RKO (cell line): Measurements from ENCODE around the gene ZNF22.

Experiments used
- DNase-seq: peaks from one replicate; pipeline ENCODE4 v3.0.0-alpha.2; 2016; ENCODE audit warnings: low spot score

The ZNF22 gene

DNA sequence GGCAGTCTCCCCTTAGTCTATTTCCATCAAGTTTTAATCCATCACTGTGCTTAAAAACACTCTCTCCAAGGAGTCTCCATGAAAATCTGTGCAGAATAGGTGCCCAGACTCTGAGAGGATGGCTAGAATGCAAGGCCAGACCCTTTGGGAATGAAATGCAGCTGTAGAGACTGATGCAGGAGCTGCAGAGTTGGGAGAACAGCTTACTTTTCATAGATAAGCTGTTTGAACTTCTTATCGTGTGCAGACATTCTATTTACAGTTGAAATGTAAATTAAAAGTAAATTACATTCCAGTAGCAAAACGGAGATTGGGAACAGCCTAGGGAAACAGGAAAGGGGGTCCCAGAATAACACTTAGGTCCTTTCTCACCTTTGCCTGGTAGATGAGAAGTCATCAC, 14.9 kb downstream of the ZNF22 start:
- no peak for DNase-seq

GRCh38 chr10:45023426-45023825, 22.7 kb downstream of the ZNF22 start:
- DNase-seq: no peak

DNA sequence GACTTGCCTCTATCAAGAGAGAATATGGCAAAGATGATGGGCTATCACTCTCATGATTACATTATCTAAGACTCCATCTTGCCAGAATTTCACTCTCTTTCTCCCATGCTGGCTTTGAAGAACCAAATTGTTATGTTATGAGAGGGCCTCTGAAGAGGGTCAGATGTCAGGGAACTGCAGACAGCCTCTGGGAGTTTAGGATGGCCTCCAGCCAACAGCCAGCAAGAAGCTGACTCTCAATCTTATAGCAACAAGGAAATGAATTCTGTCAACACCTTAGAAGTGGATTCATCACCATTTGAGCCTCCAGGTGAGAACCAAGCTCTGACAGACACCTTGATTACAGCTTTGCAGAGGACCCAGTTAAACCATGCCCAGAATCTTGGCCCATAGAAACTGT, 33.6 kb downstream of the ZNF22 start:
- DNase-seq: no peak

GRCh38 chr10:45035673-45036072, 35.0 kb downstream of the ZNF22 start:
- no peak for DNase-seq

DNA sequence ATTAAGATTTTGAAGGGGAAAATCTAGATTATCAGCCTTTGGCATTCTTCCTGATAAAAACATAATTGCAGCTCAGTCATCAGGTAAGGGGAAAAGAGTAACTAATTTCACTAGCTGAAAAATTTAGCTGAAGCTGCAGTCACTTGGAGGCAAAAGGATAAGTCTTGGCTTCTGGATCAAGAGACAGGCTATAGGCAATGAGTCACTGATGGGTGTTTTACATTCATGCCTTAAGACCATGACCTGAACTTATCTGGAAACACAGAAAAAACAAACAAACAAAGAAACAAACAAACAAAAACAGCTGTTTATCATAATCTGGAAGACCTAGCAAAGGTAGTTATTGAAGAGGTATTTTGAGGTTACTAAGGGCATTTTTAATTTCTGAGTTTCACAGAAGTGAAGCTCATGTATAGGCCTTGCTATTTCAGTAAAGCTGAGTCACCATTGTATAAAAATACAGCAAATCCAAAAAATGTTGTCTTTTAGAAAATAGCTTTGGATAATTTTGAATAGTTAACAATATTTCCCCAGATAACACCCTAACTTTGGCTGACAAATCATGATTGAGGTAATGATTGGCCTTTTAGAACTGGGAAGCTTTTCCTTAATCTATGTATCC, 40.3 kb downstream of the ZNF22 start:
- DNase-seq: no peak

- DNase-seq: no peak
Measured at GRCh38 chr10:45044290-45044689, 43.6 kb downstream of the ZNF22 start.

DNA sequence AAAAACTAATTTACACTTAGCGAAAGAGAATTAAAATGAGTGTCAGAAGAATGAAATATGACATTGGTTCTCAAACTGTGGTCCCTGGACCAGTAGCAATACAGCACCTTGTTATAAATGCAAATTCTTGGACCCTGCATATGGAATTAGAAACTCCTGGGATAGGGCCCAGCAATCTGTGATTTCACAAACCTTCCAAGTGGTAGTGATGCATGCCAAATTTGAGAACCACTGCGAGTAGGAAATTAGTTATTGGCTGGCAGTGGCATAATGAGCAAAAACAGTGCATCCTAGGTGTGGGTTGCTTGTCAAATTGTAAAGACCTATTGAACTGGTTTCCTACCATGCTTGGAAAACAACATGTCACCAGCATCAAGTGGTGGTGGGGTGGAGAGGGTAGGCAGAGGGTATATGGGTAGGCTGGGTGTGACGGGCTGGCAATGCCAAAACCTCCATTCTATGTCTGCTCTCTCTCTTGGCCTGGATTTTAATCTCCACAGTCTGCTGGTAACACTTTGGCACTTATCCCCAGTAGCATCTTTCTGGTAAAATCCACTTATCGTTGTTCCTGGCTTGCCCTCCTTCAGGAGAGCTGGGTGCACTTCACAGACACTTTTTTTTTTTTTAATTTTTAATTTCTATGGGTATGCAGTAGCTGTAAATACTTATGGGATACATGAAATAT, 50.0 kb downstream of the ZNF22 start:
- no peak for DNase-seq

- DNase-seq: no peak
Measured at GRCh38 chr10:45052700-45053099, 52.0 kb downstream of the ZNF22 start.

- no peak for DNase-seq
Measured at GRCh38 chr10:45053569-45054100, 52.9 kb downstream of the ZNF22 start.
